Urothelium cell line (cell line): ENCODE results near the gene HIGD1C.

Source experiments
- DNase-seq: peaks from one replicate; pipeline ENCODE4 v3.0.0; 2011; ENCODE audit warnings: low spot score, mixed read lengths
- FAIRE-seq: peaks from 2 replicates; lab custom pipeline; 2011; peaks lifted over from hg19 to GRCh38; lab: Jason Lieb, UNC

HIGD1C gene

GRCh38 chr12:50981319-50982239 is 29.2 kb downstream of the HIGD1C start:
- DNase-seq (no peak), FAIRE-seq (no peak)

GRCh38 chr12:50984586-50985298 is 32.4 kb downstream of the HIGD1C start:
- FAIRE-seq = no peak

DNA sequence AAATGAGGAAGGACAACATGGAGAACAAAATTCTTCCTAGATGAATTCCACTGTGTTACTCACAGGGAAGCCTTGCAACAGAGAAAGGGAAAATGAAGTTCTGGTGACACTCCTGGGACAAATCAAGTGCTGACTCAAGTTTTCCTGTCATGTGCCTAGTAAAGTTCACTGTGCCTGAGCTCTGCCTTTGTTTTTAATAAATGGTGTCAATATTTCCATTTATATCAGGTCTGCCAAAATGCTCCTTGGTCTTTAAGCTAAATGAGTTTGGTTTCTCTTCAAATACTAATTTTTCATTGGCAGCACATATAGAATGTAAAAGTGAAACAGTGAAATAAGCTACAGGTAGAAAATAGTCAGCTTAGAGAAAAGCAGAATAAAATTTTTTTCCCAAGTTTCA is 33.0 kb downstream of the HIGD1C start:
- FAIRE-seq = no peak
- no peak for DNase-seq

More at GRCh38 chr12:50984586-50985298, 32.4 kb downstream of the HIGD1C start:
- DNase-seq = no peak

- FAIRE-seq = no peak
- peak; percentile 26 for DNase-seq
Observed at GRCh38 chr12:50986966-50987737, 34.8 kb downstream of the HIGD1C start.

DNA sequence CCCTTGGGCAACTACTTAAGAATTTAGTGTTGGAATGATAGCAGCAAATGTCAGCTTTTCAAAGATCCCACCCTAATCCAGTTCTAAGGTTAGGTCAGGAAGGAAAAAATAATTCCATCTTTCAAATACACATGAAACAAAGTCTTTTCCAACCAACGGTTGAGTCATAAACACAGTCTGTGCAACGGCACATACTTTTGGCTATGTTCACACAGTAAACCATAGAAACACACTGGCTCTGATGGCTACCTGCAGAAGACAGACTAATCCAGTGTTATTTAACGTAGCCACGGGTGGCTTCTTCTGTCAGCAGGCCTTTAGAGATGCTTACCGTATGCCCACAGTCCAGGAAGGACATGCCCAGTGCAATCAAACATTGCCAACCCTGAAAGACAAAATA is 35.7 kb downstream of the HIGD1C start:
- FAIRE-seq (no peak), DNase-seq (no peak)

DNA sequence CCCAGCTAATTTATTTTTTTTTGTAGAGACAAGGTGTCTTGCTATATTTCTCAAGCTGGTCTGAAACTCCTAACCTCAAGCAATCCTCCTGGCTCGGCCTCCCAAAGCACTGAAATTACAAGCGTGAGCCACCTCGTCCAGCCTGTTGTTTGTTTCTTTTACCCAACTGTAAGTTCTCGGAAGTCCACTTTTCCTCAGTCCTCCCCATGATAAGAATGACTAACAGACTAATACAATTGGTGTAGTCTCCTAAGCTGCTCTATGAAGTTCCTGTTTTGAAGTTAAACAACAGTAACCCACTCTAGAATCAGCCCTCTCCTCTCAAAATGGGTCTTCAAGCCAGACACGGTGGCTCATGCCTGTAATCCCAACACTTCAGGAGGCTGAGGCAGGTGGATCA is 36.5 kb downstream of the HIGD1C start:
- FAIRE-seq (no peak), DNase-seq (no peak)

DNA sequence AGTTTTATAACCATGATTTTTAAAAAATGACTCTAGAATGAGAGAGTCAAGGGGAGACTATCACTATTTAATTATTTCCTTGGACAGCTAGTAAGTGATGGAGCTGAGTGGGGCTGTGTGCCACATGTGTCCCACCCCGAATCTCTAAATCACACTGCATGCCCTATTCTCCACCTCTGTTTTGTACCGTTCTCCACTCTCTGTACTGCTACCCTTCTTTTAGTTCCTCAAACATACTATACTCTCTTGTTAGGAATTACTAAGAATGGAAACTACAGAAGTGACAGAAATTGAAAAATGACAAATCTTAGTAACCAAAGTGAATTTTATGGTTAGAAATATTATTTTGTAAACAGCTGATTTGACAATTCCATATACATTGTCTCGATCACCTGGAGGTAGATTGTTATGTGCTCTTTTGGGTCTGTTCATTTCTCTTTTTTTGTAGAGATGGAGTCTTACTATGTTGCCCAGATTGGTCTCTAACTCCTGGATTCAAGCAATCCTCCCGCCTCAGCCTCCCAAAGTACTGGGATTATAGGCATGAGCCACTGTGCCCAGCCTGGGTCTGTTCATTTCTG is 37.9 kb downstream of the HIGD1C start:
- DNase-seq (no peak), FAIRE-seq (no peak)

DNA sequence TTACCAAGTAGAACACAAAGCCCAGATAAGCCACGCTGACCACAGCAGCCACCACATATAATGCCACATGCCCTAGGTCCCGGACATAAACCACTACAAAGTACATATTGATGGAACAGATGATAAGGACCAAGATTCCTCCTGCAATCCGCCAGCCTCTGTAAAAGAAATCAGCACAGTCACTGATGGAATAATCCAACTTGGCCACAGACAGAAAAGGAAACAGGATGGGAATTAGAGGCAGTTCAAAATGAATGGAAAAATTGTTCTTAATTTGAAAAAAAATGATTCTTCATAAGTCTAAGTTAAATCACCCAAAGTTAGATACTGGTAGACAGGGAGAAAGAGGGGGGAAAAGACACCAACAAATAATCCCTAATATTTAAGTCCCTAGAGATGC is 38.4 kb downstream of the HIGD1C start:
- FAIRE-seq (no peak), DNase-seq (no peak)

DNA sequence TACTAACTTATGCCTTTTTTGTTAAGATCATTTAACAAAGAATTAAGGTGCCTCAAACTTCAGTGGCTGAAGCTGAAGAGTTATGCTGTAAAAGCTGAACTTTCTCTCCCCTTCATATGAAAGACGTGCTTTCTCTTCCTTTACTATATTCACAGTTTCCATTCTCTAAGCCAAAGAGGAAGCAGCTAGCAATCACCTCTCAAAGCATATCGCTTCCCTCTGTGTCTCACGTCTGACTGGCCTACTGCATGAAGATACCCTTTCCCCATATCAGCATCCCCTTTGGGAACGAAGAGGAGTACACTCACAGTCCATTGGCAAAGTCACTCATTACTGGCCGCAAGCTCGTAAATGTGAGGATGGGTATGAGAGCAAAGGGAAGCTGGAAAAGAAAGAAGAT is 38.9 kb downstream of the HIGD1C start:
- DNase-seq = no peak
- no peak for FAIRE-seq

- FAIRE-seq (no peak), DNase-seq (no peak)
Observed at GRCh38 chr12:50992819-50993218, 40.5 kb downstream of the HIGD1C start.

GRCh38 chr12:50999093-50999492 is 46.7 kb downstream of the HIGD1C start:
- FAIRE-seq (no peak), DNase-seq (no peak)

DNA sequence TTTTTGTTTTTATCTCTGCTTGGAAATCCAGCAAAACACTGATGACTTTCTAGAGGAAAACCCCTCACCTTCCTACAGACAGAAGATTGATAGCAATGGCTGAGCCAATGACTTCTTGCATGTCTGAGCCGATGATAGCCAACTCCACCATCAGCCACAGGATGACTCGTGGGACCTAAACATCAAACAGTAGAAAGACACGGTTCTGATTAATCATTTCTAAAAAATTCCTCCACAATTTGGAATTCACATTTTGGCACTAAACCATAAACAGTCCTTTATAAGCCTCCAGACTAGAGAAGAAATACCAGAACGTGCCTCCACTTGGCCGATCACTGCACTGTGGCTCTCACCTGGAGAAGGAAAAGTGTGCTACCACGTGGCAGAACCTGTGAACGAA is 47.9 kb downstream of the HIGD1C start:
- DNase-seq = no peak
- FAIRE-seq = no peak

- DNase-seq (no peak), FAIRE-seq (no peak)
Observed at GRCh38 chr12:51001799-51002198, 49.5 kb downstream of the HIGD1C start.

DNA sequence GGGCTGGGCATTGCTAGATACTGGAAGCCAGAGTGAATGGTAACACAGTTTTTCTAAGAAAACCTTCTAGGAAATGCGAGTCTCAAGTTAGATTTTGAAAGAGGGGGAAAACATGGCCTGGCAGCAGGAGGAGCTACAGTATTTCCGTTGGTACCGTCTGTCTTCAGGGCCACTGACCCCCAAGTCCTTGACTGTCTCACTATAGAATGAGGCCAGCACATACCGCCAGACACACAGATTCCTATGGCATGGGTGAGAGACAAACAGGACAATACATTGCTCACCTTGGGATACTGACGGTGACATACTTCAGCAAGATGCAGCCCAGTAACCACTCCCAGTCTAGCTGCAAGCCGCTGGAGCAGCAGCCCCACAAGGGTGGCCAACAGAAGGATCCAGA is 52.2 kb downstream of the HIGD1C start:
- FAIRE-seq (no peak), DNase-seq (no peak)

DNA sequence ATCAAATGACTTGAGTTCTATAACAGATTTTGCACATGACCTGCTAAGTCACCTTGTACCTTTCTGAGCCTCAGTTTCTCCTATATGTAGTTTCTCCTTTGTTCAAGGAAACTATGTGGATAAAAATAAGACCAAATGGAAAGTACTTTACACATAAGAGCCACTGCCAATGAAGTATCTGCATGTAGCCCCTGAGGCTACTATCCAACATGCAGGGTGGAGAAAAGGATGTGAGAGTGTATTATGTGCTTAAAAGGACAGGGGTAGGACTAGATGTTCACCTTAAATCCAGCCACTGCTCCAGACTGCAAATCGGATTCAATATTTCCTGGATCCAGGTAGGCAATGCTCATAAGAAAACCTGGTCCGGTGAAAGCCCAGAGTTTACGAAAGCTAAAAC is 52.7 kb downstream of the HIGD1C start:
- FAIRE-seq (no peak), DNase-seq (no peak)

DNA sequence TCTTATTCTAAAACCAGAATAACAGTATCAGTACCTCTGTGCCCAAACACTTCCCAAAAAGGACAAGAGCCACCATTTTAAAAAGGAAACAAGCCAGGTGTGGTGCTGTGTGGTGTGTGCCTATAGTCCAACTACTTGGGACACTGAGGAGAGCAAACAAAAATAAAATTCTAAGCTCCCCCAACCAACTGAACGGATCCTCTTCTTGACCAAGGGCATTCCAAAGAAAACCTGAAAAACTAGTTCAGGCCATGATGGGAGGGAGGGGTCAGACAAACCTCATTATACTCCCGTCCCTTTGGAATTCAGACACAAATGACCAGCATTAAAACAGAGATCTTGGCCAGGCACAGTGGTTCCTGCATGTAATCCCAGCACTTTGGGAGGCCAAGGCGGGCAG is 53.3 kb downstream of the HIGD1C start:
- no peak for FAIRE-seq
- no peak for DNase-seq

- DNase-seq = no peak
- no peak for FAIRE-seq
Observed at GRCh38 chr12:51008329-51009055, 56.1 kb downstream of the HIGD1C start.

DNA sequence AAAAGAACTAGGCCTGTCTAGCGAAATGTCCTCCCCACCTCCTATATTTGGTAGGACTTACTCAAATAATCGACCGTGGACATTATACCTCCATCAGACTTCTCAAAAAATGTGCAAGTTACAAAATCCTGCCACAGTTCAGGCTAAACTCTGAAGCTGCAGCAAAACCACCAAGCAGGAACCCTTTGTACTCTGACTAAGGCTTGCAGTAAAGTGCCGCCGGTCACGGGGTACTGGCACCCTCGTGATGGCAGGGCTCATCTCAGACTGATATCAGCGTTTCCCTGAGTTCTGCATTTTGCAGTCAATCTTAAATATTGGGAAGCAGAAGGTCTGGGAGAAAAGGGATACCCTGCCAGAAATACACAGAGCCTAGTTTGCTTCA is 56.7 kb downstream of the HIGD1C start:
- DNase-seq = no peak
- no peak for FAIRE-seq

- FAIRE-seq = no peak
Observed at GRCh38 chr12:51011955-51012354, 59.6 kb downstream of the HIGD1C start.

DNA sequence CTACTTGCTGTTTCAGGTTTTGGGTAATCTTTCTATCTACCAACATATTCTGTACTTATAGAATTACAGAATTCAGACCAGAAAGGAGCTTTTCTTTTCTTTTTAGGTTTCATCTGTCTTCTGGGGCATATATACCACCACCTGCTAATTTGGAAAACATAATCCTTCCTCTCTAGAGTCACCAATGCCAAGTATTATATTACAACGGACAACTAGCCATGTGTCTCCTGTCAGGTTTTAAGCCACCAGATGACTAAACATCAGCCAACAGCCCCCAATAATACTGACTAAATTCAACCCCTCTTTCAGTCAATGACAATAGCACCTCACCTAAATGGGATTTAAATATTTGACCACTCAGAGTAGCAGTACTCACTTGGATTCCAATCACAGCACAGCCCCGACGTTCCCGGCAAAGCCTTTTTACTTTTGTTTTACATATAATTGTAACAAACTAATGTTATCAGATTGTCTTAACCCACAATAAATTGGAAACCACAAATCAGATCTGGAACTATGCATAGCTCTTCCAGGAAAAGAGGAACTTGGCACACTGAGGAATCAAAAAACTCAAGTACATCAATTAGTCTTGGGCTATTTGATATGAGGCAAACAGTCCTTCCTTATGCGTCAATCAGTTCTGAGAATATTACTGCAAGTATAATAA is 60.4 kb downstream of the HIGD1C start:
- no peak for DNase-seq
- FAIRE-seq = no peak

More at GRCh38 chr12:51011955-51012354, 59.6 kb downstream of the HIGD1C start:
- no peak for DNase-seq
